Astrocyte of the spinal cord (primary cell): ENCODE results near the gene SMCO2.

Experiments
- DNase-seq: peaks from one replicate; pipeline ENCODE4 v3.0.0; 2011; ENCODE audit warnings: low read depth, low spot score
- H3K4me3 ChIP-seq: 2 replicates; pipeline ENCODE4 v1.5.1; 2011; ENCODE audit warnings: low read depth, mild to moderate bottlenecking, low read length, moderate library complexity
- CTCF ChIP-seq: IDR thresholded peaks from 2 replicates; pipeline ENCODE4 v1.5.1; 2012; ENCODE audit warnings: low read depth, mild to moderate bottlenecking, low read length, inconsistent platforms
- in situ Hi-C: cut with HindIII; loops from 2 replicates; pipeline ENCODE4 v1.10.0; 2017; ENCODE audit warnings: low sequenced_read_pairs

SMCO2 gene

GRCh38 chr12:27446436-27446835 is at the start of gene SMCO2:
TSS of gene SMCO2 (plus strand) at chr12:27446736. CDS start at chr12:27470632, 23,896 bp downstream.
- in situ Hi-C loops = no loop called here
- TF ChIP-seq CTCF = no peak
- H3K4me3 ChIP-seq = no peak within 1 kb of the TSS
- no peak for DNase-seq

GRCh38 chr12:27398466-27398865 is 48.1 kb upstream of the SMCO2 start:
- in situ Hi-C loops = no loop called here
- no peak for TF ChIP-seq CTCF
- DNase-seq = no peak
- no peak overlapping the region for H3K4me3 ChIP-seq

GRCh38 chr12:27399074-27399473 is 47.5 kb upstream of the SMCO2 start:
- H3K4me3 ChIP-seq = no peak overlapping the region
- no peak for TF ChIP-seq CTCF
- no peak for DNase-seq
- in situ Hi-C loops = no loop called here

- no peak for DNase-seq
- TF ChIP-seq CTCF = no peak
- in situ Hi-C loops = no loop called here
- H3K4me3 ChIP-seq = no peak overlapping the region
These were observed 45.6 kb upstream of the SMCO2 start for GRCh38 chr12:27400856-27401354.

GRCh38 chr12:27412047-27412446 is 34.5 kb upstream of the SMCO2 start:
- in situ Hi-C loops = no loop called here
- DNase-seq = no peak
- TF ChIP-seq CTCF = no peak
- H3K4me3 ChIP-seq = no peak overlapping the region

- in situ Hi-C loops = no loop called here
- DNase-seq = no peak
- TF ChIP-seq CTCF = no peak
- H3K4me3 ChIP-seq = no peak overlapping the region
These were observed 23.8 kb upstream of the SMCO2 start for GRCh38 chr12:27422697-27423096.

GRCh38 chr12:27424631-27425230 is 21.8 kb upstream of the SMCO2 start:
- DNase-seq = peak; percentile 75
- in situ Hi-C loops = no loop called here
- TF ChIP-seq CTCF = peak; percentile 68
- no peak overlapping the region for H3K4me3 ChIP-seq
